GM19452 (cell line): ENCODE data around the gene SLC17A1.

Source experiments
- ATAC-seq: cut with Tn5 transposase; IDR thresholded peaks from one replicate; pipeline ENCODE4 v1.9.1; 2021; ENCODE audit not compliant: unreplicated experiment

SLC17A1 gene

GRCh38 chr6:25831532-25832306, at the start of gene SLC17A1:
TSS of gene SLC17A1 (minus strand) at chr6:25832052. CDS start at chr6:25830557, 1,495 bp downstream.
- ATAC-seq = no peak

- no peak for ATAC-seq
These were observed 48.7 kb upstream of the SLC17A1 start for GRCh38 chr6:25880601-25881000.

- no peak for ATAC-seq
These were observed 47.0 kb upstream of the SLC17A1 start for GRCh38 chr6:25878721-25879322.

- no peak for ATAC-seq
These were observed 44.2 kb upstream of the SLC17A1 start for GRCh38 chr6:25875926-25876602.

GRCh38 chr6:25875563-25875905, 43.7 kb upstream of the SLC17A1 start:
- no peak for ATAC-seq

GRCh38 chr6:25874822-25875562, 43.1 kb upstream of the SLC17A1 start:
- ATAC-seq = no peak

- ATAC-seq = no peak
These were observed 42.3 kb upstream of the SLC17A1 start, which contains the start of gene SLC17A3 for GRCh38 chr6:25874118-25874517. TSS of gene SLC17A3 (minus strand) at chr6:25874243. CDS start at chr6:25868387, 5,856 bp downstream.

GRCh38 chr6:25872814-25873213, 41.0 kb upstream of the SLC17A1 start:
- ATAC-seq = no peak

- ATAC-seq = no peak
These were observed 38.0 kb upstream of the SLC17A1 start for GRCh38 chr6:25869840-25870239.

GRCh38 chr6:25868436-25869183, 36.8 kb upstream of the SLC17A1 start:
- no peak for ATAC-seq

- ATAC-seq = no peak
These were observed 34.2 kb upstream of the SLC17A1 start for GRCh38 chr6:25866011-25866410.

- no peak for ATAC-seq
These were observed 31.5 kb upstream of the SLC17A1 start for GRCh38 chr6:25863360-25863759.

- ATAC-seq = no peak
These were observed 30.3 kb upstream of the SLC17A1 start for GRCh38 chr6:25862199-25862598.

- no peak for ATAC-seq
These were observed 20.9 kb upstream of the SLC17A1 start for GRCh38 chr6:25852756-25853155.

GRCh38 chr6:25851961-25852360, 20.1 kb upstream of the SLC17A1 start:
- ATAC-seq = no peak

- ATAC-seq = no peak
These were observed 12.7 kb upstream of the SLC17A1 start for GRCh38 chr6:25844518-25844917.

- ATAC-seq = no peak
These were observed 10.7 kb upstream of the SLC17A1 start for GRCh38 chr6:25842526-25842925.

- ATAC-seq = no peak
These were observed 3.8 kb upstream of the SLC17A1 start for GRCh38 chr6:25835442-25836283.

- no peak for ATAC-seq
These were observed 3.1 kb upstream of the SLC17A1 start for GRCh38 chr6:25834950-25835349.

GRCh38 chr6:25833136-25833535, 1.3 kb upstream of the SLC17A1 start:
- no peak for ATAC-seq
